WI38 (cell line): ENCODE results near the gene TOP1.

Source experiments
- H3K4me3 ChIP-seq: 2 replicates; pipeline ENCODE4 v1.5.1; 2011; ENCODE audit warnings: low read depth, mild to moderate bottlenecking, control low read depth, low read length
- TF ChIP-seq, protein P1 (sequence below): IDR thresholded peaks from 2 replicates; pipeline ENCODE4 v1.5.1; 2012; ENCODE audit warnings: low read depth, mild to moderate bottlenecking, control low read depth, low read length

Gene TOP1

DNA sequence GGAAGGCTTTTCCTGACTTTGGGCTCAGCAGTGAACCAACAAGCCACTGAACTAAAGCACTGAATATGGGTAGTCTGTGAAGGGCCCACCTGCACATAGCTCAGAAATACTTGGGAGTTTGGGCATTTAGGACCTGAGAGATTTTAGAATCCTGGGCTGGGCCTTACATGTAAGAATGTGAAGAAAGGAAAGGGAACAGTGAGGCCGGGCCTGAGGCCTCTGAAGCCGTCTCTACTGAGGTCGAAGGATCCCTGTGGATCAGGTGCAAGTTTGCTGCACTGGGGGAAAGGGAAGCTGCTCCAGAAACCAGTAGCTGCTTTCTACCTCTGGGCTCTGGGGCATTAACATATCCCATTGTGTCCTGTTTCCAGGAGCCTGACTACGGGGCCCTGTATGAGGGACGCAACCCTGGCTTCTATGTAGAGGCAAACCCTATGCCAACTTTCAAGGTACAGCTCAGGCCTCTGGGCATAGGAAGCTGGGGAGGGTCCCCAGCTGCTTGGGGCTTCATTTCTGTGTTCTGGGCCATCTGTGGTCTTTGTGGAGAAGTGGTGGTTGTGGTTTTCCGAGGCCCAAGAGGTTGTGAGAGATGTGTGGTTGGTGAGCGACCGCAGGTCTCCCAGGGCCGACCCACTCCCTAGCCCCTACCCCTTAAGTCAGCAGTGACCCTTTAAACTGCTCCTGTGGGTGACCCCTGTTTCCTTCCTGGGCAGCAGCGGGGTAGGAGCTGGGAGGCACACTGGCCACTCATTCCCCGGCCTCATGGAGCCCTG is 139.0 kb downstream of the TOP1 start:
- H3K4me3 ChIP-seq, result no peak overlapping the region
- TF ChIP-seq, protein P1, sequence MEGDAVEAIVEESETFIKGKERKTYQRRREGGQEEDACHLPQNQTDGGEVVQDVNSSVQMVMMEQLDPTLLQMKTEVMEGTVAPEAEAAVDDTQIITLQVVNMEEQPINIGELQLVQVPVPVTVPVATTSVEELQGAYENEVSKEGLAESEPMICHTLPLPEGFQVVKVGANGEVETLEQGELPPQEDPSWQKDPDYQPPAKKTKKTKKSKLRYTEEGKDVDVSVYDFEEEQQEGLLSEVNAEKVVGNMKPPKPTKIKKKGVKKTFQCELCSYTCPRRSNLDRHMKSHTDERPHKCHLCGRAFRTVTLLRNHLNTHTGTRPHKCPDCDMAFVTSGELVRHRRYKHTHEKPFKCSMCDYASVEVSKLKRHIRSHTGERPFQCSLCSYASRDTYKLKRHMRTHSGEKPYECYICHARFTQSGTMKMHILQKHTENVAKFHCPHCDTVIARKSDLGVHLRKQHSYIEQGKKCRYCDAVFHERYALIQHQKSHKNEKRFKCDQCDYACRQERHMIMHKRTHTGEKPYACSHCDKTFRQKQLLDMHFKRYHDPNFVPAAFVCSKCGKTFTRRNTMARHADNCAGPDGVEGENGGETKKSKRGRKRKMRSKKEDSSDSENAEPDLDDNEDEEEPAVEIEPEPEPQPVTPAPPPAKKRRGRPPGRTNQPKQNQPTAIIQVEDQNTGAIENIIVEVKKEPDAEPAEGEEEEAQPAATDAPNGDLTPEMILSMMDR, result no peak

DNA sequence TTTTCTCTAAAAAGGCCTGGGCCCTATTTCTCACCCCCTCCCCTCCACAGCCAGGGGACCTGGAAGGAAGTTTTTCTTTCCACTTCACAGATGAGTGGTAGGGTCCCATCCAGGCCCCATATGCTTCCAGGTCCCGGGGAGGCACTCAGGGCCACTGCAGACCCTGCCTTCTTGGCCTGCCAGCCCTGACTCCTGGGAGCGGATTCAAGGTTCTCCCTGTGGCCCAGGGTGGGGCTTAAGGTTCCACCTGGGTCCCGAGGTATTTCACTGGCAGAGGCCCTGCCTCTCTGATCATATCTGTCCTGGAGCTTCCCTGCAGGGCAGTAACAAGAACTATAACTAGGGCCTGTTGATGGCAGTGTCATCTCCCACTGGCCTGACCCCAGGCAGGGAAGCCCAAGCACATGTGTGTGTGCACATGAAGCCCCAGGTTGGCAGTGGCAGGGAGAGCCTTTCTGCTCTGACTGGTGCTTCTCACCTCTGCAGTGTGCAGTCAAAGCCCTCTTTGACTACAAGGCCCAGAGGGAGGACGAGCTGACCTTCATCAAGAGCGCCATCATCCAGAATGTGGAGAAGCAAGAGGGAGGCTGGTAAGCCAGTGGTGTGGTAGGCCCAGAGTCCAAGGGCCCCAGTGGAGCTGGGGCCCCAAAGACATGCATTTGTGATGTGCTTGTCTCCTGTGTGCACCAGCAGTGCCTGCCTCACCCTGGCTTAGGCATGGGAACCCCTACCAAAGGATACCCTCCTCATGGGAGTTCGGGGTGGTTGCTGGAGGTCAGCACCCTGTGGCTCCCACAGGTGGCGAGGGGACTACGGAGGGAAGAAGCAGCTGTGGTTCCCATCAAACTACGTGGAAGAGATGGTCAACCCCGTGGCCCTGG is 139.9 kb downstream of the TOP1 start:
- TF ChIP-seq, protein P1, result no peak
- H3K4me3 ChIP-seq, result no peak overlapping the region

DNA sequence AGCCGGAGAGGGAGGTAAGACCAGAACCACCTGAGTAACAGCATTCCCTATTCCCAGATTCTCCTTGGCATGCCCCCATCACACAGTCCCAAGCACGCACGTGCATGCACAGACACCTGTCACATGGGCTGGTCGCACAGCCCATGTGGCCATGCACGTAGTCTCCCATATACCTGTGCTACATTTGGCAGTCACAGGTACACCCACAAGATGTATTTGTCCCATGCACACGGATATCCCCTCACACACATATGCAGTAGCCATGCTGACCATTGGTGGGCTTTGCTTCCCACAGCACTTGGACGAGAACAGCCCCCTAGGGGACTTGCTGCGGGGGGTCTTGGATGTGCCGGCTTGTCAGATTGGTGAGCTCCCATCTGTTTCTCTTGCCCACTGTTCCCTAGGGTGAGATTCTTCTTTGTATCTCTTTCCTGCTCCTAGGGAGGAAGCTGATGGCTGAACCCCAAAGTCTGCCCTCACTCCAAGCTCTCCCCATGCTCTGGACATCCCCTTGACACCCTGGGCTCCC is 140.6 kb downstream of the TOP1 start:
- H3K4me3 ChIP-seq, result no peak overlapping the region
- TF ChIP-seq, protein P1, result no peak

DNA sequence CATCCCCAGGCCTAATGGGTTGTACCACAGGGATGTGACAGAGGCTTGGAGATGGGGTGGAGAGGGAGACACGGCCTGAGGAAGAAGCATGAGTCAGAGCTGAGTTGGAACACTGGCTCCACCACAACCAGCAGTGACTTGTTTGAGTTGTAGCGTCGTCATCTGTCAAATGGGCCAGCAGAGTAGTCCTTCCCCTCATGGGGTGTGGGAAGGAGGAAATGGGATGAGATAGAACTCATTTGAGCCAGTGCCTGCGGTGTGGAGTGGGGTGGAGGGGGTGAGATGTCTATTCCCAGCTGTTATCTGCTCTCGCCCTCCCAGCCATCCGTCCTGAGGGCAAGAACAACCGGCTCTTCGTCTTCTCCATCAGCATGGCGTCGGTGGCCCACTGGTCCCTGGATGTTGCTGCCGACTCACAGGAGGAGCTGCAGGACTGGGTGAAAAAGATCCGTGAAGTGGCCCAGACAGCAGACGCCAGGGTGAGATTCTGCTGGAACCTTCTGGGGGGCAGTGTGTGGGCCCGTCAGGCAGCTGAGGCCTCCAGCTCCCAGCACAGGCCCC is 141.2 kb downstream of the TOP1 start:
- TF ChIP-seq, protein P1, result no peak
- no peak overlapping the region for H3K4me3 ChIP-seq

DNA sequence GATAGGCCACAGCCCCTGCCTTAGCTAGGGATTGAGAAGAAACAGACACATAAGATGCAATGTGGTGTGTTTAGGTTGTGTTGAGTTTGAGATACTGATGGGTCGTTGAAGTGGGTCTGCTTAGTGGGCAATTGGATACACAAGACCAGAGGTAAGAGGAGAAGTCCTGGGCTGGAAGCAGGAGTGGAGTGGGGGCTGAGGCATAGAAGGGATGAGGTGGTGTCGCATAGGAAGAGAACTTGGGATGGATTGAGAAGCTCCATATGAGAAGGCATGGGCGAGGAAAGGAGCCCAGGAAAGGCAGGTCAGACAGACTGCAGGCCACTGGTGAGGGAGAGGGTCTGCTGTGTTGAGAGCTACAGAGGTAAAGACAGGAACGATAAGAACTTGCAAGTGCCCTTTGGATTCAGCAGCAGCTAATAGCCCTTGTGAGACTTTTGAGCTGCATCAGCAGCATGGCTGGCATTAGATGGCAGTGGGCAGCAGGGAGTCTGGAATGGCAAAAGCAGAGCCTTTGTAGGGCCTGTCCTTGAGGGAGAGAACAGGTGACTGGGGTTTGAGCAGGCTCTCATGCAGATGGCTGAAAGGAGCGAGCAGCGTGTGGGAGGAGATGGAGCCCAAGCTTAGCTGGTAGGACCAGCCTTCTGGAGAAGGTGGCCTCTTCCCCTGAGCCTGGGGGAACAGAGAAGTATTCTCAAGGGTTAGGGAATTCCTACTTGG is 141.9 kb downstream of the TOP1 start:
- TF ChIP-seq, protein P1, result no peak
- no peak overlapping the region for H3K4me3 ChIP-seq

DNA sequence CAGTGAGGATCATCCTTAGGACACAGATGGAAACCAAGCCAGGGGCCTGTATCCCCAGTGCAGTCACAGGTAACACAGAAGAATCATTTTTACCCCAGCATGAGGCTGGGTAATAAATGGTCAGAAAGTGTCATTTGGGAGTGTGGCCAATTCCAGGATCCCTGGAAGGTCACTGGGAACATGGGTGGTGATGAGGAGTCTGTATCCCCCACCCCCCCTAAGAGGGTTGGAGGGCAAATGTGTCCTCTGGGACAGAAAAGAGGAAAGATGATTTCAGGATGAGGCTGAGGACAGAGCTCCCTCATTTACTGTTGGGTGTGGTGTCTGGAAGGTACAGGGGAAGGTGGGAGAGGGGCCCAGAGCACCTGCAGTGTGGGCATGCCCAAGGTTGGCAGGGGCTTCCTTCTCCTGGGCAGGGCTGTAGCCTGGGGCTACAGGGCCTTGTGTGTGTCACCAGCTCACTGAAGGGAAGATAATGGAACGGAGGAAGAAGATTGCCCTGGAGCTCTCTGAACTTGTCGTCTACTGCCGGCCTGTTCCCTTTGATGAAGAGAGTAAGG is 143.2 kb downstream of the TOP1 start:
- no peak overlapping the region for H3K4me3 ChIP-seq
- TF ChIP-seq, protein P1, result no peak
